ENCODE results near the gene PICALM.

Gene PICALM

GRCh38 chr11:86047275-86047991, 21.5 kb downstream of the PICALM start:
- no peak for DNase-seq (ENCODE audit: low read depth)

DNA sequence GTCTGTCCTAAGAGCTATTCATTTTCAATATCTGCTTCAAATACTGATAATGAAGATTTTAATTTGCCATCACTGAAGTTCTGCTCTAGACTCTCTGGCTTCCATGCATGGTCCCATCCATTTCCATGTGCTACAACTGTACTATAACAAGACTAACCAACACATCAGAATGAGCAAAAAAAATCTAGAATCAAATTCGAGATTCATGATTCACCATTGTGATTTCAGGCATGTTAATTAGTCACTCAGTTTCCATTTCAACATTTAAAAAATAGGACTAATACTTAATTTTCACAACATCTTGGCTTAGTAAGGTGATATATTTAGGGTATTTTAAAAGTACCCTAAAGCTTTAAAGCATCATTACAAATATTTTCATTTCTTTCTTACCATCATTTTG, 22.8 kb downstream of the PICALM start:
- DNase-seq (ENCODE audit: low read depth), result no peak

DNA sequence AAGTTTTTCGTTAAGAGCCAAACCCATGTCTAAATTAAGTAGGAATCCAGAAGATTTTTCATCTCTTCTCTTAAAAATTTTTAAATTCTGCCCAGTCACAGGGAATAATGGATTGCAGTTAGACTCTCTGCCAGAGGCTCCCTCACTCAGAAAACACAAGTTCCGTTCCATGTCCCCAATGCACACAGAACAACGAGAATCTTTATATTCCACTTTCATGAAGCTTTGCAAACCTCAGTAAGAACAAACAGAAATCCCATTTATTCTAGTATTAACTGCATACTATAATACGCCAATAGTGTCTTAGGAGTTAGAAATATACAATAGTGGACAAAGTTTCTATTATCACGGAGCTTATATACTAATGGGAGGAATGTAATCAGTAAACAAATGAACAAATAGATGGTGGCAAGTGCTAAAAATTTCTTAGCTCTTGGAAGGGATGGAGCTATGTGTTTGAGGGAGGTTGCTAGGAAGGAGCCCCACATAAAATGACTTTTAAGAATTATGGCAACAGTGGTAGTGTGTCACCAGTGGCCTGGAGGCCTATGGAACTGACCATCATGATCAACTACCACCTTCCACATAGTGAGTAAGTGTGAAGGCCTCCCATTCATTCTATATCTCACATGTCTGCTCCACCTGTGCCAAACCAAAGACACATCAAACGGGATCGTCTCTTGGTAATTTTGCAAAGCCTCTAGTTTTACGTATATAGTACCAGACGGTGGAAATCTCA, 24.9 kb downstream of the PICALM start:
- DNase-seq (ENCODE audit: low read depth), result no peak

GRCh38 chr11:86041975-86042378, 26.9 kb downstream of the PICALM start:
- peak; percentile 8 for DNase-seq (ENCODE audit: low read depth)

GRCh38 chr11:86040919-86041850, 27.7 kb downstream of the PICALM start:
- DNase-seq (ENCODE audit: low read depth), result no peak

DNA sequence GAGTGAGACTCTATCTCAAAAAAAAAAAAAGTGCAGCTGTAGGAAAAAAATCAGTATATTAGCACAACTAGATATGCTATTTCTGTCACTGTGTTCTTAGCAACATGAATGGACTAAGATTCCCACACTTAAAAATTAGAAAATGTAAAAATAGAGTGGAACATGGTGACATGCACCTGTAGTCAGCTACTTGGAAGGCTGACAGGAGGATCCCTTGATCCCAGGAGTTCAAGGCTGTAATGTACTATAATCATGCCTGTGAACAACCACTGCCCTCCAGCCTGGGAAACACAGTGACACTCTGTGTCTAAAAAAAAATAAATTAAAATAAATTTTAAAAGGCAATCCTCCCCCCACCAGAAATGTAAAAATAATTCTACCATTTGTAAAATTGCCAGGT, 29.8 kb downstream of the PICALM start:
- no peak for DNase-seq (ENCODE audit: low read depth)

DNA sequence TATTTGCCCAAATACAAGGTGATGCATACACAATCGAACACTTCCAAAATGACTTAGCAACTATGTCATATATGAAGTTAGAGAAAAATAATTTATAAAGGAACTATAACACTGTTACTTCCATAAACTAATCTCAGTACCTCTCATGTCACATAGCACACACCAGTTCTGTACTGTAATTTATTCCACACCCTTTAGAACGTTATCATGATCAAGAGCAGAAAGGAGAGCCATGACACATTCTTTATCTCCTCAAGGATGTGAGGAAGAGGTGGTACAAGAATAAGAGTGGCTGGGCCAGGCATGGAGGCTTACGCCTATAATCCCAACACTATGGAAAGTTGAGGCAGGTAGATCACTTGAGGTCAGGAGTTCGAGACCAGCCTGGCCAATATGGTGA, 31.1 kb downstream of the PICALM start:
- DNase-seq (ENCODE audit: low read depth), result no peak

DNA sequence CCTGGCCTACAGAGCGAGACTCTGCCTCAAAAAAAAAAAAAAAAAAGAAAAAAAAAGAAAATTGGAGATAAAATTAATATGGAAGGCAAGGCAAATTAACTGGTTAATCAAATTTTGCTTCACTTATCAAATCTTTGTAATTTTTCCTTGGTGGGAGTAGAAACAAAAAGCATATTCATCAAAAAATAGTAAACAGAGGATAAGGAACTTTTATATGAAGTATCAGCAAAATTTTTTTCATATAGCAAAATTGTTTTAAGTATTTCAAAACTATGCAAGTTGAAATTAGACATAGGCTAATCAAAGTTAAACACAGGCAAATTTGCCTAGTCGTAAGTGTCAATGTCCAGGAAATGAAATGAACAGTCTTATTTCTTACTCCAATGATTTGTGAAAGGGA, 33.0 kb downstream of the PICALM start:
- no peak for DNase-seq (ENCODE audit: low read depth)

GRCh38 chr11:86035164-86035563, 33.7 kb downstream of the PICALM start:
- DNase-seq (ENCODE audit: low read depth), result no peak

- no peak for DNase-seq (ENCODE audit: low read depth)
These were observed 34.2 kb downstream of the PICALM start for GRCh38 chr11:86034710-86035109.

DNA sequence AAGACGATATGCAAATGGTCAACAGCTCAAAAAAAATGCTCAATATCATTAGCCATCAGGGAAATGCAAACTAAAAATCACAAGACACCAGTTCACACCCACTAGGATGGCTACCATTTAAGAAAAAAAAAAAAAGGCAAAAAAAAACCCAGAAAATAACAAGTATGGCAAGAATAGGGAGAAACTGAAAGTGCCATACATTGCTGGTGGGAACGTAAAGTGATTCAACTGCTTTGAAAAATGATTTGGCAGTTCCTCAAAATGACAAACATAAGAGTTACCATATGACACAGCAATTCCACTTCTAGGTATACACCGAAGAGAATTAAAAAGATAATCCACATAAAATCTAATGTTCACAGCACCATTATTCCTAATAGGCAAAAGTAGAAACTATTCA, 47.5 kb downstream of the PICALM start:
- no peak for DNase-seq (ENCODE audit: low read depth)

- no peak for DNase-seq (ENCODE audit: low read depth)
These were observed 50.6 kb downstream of the PICALM start for GRCh38 chr11:86018249-86018648.

DNA sequence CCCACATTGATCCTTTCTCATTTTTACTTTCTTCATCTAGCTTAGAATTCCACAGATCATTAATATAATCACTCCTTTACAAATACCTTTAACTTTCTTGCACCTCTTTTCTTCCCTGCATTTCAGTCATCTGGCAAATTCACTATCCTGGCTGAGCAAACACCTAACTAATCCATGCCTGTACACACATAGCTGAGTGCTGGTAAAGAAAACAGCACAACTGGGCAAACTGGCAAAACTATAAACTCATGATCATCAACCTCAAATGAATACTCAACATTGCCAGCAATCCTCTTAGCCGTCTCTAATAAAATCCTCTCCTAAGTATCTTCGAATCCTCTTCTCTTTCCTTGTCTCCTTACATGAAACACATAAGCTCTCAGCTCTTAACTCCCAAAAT, 52.4 kb downstream of the PICALM start:
- DNase-seq (ENCODE audit: low read depth), result no peak

DNA sequence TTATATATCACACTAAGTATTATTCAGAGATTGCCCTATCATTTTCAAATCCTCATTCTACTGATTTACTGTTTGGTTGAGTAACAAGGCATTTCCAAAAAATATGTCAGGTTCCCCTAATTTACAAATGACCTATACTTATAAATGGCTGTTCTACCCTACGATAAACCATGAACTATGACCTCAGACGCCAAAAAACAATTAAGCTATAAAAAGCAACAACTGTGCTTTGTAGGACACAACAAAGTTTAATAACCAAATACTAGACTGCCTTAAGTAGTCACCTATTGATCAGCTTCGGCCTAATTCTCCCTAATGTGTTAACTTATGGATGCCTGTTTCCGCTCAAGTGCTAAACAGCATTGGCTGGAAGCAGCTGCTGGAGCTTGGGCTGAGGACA, 53.2 kb downstream of the PICALM start:
- no peak for DNase-seq (ENCODE audit: low read depth)

- no peak for DNase-seq (ENCODE audit: low read depth)
These were observed 54.7 kb downstream of the PICALM start for GRCh38 chr11:86014221-86014620.

DNA sequence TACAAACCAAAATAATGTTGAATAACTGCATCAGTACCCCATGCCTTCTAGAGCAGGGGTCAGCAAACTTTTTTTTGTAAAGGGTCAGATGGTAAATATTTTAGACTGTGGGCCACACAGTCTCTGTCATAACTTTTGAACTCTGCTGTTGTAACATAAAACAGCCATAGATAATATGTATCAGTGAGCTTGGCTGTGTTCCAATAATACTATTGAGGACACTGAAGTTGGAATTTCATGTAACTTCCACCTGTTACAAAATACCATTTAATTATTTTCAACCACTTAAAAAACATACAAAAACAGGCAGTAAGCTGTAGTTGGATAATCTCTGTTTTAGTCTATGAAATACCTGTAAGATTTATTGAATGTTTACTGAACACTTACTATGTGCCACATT, 55.2 kb downstream of the PICALM start:
- no peak for DNase-seq (ENCODE audit: low read depth)

GRCh38 chr11:86011175-86011574, 57.7 kb downstream of the PICALM start:
- DNase-seq (ENCODE audit: low read depth), result no peak

GRCh38 chr11:86003654-86004053, 65.2 kb downstream of the PICALM start:
- DNase-seq (ENCODE audit: low read depth), result no peak

DNA sequence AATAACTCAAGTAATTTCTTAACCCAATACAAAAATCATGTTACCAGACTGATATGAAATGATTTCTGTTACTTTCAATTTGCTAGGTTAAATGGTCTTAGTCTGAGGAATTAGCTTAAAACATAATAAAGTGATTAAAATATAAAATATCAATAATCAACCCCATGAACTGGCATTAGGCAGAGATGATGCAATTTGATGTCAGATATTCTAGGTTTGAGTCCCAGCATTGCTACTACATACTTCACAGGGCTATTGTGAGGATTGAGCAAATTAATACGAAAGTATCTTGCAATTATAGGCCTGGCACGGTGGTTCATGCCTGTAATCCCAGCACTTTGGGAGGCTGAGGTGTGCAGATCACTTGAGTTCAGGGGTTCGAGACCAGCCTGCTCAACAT, 66.5 kb downstream of the PICALM start:
- no peak for DNase-seq (ENCODE audit: low read depth)

GRCh38 chr11:85991508-85991907, 77.4 kb downstream of the PICALM start:
- DNase-seq (ENCODE audit: low read depth), result no peak

- DNase-seq (ENCODE audit: low read depth), result no peak
These were observed 79.1 kb downstream of the PICALM start for GRCh38 chr11:85989746-85990145.

- no peak for DNase-seq (ENCODE audit: low read depth)
These were observed 80.1 kb downstream of the PICALM start for GRCh38 chr11:85988780-85989179.

DNA sequence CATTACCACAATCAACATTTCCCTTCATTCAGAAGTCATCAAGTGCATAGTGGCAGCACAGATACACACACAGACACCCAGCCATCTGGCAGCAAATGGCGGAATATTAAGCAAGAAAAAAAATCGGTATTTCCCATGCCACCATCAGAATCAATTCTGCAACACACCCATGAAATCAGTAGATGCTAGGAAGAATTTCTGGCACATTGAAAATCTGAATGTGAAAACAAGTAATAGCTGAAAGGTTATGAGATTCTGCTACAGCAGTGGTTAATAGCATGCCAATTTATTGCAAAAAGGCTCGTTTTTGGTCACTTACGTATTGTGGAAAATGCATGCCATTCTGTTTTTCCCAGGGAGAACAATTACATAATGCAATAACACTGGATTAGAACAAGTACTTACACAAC, 91.1 kb downstream of the PICALM start:
- DNase-seq (ENCODE audit: low read depth), result no peak
